HCT116 (cell line): ENCODE results near the gene PPP6R3.

Experiments
- CEBPB ChIP-seq: IDR thresholded peaks from 2 replicates; pipeline ENCODE4 v1.6.1; 2012; ENCODE audit warnings: low read depth
- EZH2 ChIP-seq: fragments of 200-600 bp; sonication (generic); IDR thresholded peaks from 2 replicates; pipeline ENCODE4 v1.6.1; 2017; ENCODE audit warnings: antibody characterized with exemption, mixed run types
- POLR2A ChIP-seq: IDR thresholded peaks from 2 replicates; pipeline ENCODE4 v1.7.0; 2011; ENCODE audit warnings: borderline replicate concordance; ENCODE audit not compliant: insufficient read depth, insufficient read length; ENCODE audit errors: extremely low read depth
- POLR2AphosphoS5 ChIP-seq: IDR thresholded peaks from 2 replicates; pipeline ENCODE4 v1.6.1; 2011; ENCODE audit warnings: mild to moderate bottlenecking, low read depth, low read length, moderate library complexity
- RAD21 ChIP-seq: IDR thresholded peaks from 2 replicates; pipeline ENCODE4 v1.6.1; 2012; ENCODE audit warnings: low read depth, mild to moderate bottlenecking
- SIN3A ChIP-seq: IDR thresholded peaks from 2 replicates; pipeline ENCODE4 v1.6.1; 2012; ENCODE audit warnings: low read depth
- YY1 ChIP-seq: IDR thresholded peaks from 2 replicates; pipeline ENCODE4 v1.6.1; 2011; ENCODE audit warnings: low read length, low read depth, moderate library complexity, mild to moderate bottlenecking; ENCODE audit not compliant: insufficient replicate concordance; ENCODE audit errors: extremely low read depth
- ZNF274 ChIP-seq: fragments of 200-500 bp; sonication (Bioruptor generic); IDR thresholded peaks from 2 replicates; pipeline ENCODE4 v1.6.1; 2014; ENCODE audit warnings: mild to moderate bottlenecking, low read depth, low read length, inconsistent platforms
- TF ChIP-seq, protein P1 (sequence below), 3 experiments: fragments of 200-600 bp in 1 of 3; sonication (generic) in 1 of 3; IDR thresholded peaks in 2 of 3; conservative IDR thresholded peaks in 1 of 3; 2 replicates each; pipeline ENCODE4 v1.5.1; 2012 to 2017; ENCODE audit warnings: low read depth in 2 of 3, low read length in 2 of 3, antibody characterized with exemption in 1 of 3, borderline replicate concordance in 1 of 3, control low read depth in 1 of 3, mild to moderate bottlenecking in 1 of 3, mixed read lengths in 1 of 3, mixed run types in 1 of 3, moderate library complexity in 1 of 3; ENCODE audit not compliant: insufficient read depth in 1 of 3
- TF ChIP-seq, protein P2 (sequence below): IDR thresholded peaks from 2 replicates; pipeline ENCODE4 v1.6.1; 2012; ENCODE audit warnings: low read depth
- TF ChIP-seq, protein P3 (sequence below): IDR thresholded peaks from 2 replicates; pipeline ENCODE4 v1.6.1; 2012

DNA sequence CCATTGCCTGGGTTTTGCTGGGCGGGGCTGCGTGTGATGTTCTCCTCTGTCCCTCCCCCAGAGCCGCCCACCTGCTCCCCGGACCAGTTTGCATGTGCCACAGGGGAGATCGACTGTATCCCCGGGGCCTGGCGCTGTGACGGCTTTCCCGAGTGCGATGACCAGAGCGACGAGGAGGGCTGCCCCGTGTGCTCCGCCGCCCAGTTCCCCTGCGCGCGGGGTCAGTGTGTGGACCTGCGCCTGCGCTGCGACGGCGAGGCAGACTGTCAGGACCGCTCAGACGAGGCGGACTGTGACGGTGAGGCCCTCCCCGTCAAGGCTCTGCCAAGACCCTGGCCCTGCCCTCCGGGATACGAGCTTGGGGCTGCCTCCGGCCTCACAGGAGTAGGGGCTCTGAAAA, 27.0 kb upstream of the PPP6R3 start:
- TF ChIP-seq, protein P1, sequence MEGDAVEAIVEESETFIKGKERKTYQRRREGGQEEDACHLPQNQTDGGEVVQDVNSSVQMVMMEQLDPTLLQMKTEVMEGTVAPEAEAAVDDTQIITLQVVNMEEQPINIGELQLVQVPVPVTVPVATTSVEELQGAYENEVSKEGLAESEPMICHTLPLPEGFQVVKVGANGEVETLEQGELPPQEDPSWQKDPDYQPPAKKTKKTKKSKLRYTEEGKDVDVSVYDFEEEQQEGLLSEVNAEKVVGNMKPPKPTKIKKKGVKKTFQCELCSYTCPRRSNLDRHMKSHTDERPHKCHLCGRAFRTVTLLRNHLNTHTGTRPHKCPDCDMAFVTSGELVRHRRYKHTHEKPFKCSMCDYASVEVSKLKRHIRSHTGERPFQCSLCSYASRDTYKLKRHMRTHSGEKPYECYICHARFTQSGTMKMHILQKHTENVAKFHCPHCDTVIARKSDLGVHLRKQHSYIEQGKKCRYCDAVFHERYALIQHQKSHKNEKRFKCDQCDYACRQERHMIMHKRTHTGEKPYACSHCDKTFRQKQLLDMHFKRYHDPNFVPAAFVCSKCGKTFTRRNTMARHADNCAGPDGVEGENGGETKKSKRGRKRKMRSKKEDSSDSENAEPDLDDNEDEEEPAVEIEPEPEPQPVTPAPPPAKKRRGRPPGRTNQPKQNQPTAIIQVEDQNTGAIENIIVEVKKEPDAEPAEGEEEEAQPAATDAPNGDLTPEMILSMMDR (IDR thresholded peaks at IDR 0.05 in 2 of 3, conservative IDR thresholded peaks at IDR 0.05 in 1 of 3; ENCODE audit: borderline replicate concordance in 1 of 3, insufficient read depth in 1 of 3, low read depth in 2 of 3, low read length in 2 of 3): no peak
- TF ChIP-seq EZH2 (no peak), POLR2A (no peak), SIN3A (no peak), POLR2AphosphoS5 (no peak), ZNF274 (no peak), RAD21 (no peak), CEBPB (no peak), YY1 (no peak)
- TF ChIP-seq, protein P2, sequence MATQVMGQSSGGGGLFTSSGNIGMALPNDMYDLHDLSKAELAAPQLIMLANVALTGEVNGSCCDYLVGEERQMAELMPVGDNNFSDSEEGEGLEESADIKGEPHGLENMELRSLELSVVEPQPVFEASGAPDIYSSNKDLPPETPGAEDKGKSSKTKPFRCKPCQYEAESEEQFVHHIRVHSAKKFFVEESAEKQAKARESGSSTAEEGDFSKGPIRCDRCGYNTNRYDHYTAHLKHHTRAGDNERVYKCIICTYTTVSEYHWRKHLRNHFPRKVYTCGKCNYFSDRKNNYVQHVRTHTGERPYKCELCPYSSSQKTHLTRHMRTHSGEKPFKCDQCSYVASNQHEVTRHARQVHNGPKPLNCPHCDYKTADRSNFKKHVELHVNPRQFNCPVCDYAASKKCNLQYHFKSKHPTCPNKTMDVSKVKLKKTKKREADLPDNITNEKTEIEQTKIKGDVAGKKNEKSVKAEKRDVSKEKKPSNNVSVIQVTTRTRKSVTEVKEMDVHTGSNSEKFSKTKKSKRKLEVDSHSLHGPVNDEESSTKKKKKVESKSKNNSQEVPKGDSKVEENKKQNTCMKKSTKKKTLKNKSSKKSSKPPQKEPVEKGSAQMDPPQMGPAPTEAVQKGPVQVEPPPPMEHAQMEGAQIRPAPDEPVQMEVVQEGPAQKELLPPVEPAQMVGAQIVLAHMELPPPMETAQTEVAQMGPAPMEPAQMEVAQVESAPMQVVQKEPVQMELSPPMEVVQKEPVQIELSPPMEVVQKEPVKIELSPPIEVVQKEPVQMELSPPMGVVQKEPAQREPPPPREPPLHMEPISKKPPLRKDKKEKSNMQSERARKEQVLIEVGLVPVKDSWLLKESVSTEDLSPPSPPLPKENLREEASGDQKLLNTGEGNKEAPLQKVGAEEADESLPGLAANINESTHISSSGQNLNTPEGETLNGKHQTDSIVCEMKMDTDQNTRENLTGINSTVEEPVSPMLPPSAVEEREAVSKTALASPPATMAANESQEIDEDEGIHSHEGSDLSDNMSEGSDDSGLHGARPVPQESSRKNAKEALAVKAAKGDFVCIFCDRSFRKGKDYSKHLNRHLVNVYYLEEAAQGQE: no peak
- TF ChIP-seq, protein P3, sequence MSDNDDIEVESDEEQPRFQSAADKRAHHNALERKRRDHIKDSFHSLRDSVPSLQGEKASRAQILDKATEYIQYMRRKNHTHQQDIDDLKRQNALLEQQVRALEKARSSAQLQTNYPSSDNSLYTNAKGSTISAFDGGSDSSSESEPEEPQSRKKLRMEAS: no peak
